ENCODE results near the gene TRPM8. TPM values are rescaled to one million over a fixed set of nuclear protein-coding genes. Genes with fewer than 3 reads are reported as not detected.

TRPM8 gene
- total RNA-seq, 1 donor from 2014 or later = not detected

- Histone ChIP-seq H3K4me1 (peaks cover 9% of the 10 kb centered on the region), H3K27ac (no peak overlapping the region), H3K4me3 (no peak overlapping the region), H3K27me3 (peaks cover 7% of the 10 kb centered on the region), H3K36me3 (no peaks in the 10 kb centered on the region), H3K9me3 (no peaks in the 10 kb centered on the region)
- TF ChIP-seq CTCF (IDR thresholded peaks at IDR 0.05) = no peak
- intact Hi-C loops (cut with DNase I) = no loop called here
- DNase-seq = no peak
- no peak for ATAC-seq
Measured at GRCh38 chr2:234022424-234022823, 105.3 kb downstream of the TRPM8 start.

GRCh38 chr2:234024304-234024703, 107.1 kb downstream of the TRPM8 start:
- no peak for TF ChIP-seq CTCF (IDR thresholded peaks at IDR 0.05)
- DNase-seq (no peak), ATAC-seq (peak; percentile 7)
- no peak overlapping the region for H3K27ac ChIP-seq
- H3K4me1 ChIP-seq = peaks cover 9% of the 10 kb centered on the region
- H3K4me3 ChIP-seq = no peak overlapping the region
- H3K36me3 ChIP-seq = no peaks in the 10 kb centered on the region
- intact Hi-C loops (cut with DNase I) = no loop called here
- no peaks in the 10 kb centered on the region for H3K9me3 ChIP-seq
- H3K27me3 ChIP-seq = no peaks in the 10 kb centered on the region

GRCh38 chr2:234025466-234025865, 108.3 kb downstream of the TRPM8 start:
- Histone ChIP-seq H3K9me3 (no peaks in the 10 kb centered on the region), H3K4me3 (peak overlapping the region; percentile 29), H3K27me3 (no peaks in the 10 kb centered on the region), H3K4me1 (peaks cover 9% of the 10 kb centered on the region), H3K36me3 (no peaks in the 10 kb centered on the region), H3K27ac (no peak overlapping the region)
- TF ChIP-seq CTCF (IDR thresholded peaks at IDR 0.05) = no peak
- ATAC-seq (no peak), DNase-seq (no peak)
- intact Hi-C loops (cut with DNase I) = no loop called here

- ATAC-seq = no peak
- Histone ChIP-seq H3K36me3 (no peaks in the 10 kb centered on the region), H3K4me3 (peak overlapping the region; percentile 29), H3K4me1 (peaks cover 9% of the 10 kb centered on the region), H3K27ac (no peak overlapping the region), H3K27me3 (no peaks in the 10 kb centered on the region), H3K9me3 (no peaks in the 10 kb centered on the region)
- intact Hi-C loops (cut with DNase I) = no loop called here
- TF ChIP-seq CTCF (IDR thresholded peaks at IDR 0.05) = no peak
- no peak for DNase-seq
Measured at GRCh38 chr2:234025891-234026401, 108.8 kb downstream of the TRPM8 start.

GRCh38 chr2:234026693-234027254, 109.6 kb downstream of the TRPM8 start:
- Histone ChIP-seq H3K27ac (no peak overlapping the region), H3K36me3 (no peaks in the 10 kb centered on the region)
- no peak for TF ChIP-seq CTCF (IDR thresholded peaks at IDR 0.05)

GRCh38 chr2:234027641-234028040, 110.5 kb downstream of the TRPM8 start:
- no peak overlapping the region for H3K4me3 ChIP-seq
- H3K27ac ChIP-seq = no peak overlapping the region
- ATAC-seq (no peak), DNase-seq (no peak)
- no peak for TF ChIP-seq CTCF (IDR thresholded peaks at IDR 0.05)
- H3K9me3 ChIP-seq = no peaks in the 10 kb centered on the region
- no peaks in the 10 kb centered on the region for H3K36me3 ChIP-seq
- peaks cover 9% of the 10 kb centered on the region for H3K4me1 ChIP-seq
- no peaks in the 10 kb centered on the region for H3K27me3 ChIP-seq
- intact Hi-C loops (cut with DNase I) = no loop called here

More at GRCh38 chr2:234026693-234027254, 109.6 kb downstream of the TRPM8 start:
- peaks cover 9% of the 10 kb centered on the region for H3K4me1 ChIP-seq
- H3K27me3 ChIP-seq = no peaks in the 10 kb centered on the region
- intact Hi-C loops (cut with DNase I) = no loop called here
- ATAC-seq (no peak), DNase-seq (no peak)
- no peaks in the 10 kb centered on the region for H3K9me3 ChIP-seq
- H3K4me3 ChIP-seq = no peak overlapping the region

All from upper lobe of right lung (tissue), 1 donor.